Astrocyte (in vitro differentiated cells and primary cell): ENCODE results near the gene AUTS2. TPM values are rescaled to one million over a fixed set of nuclear protein-coding genes. Genes with fewer than 3 reads are reported as not detected.

Experiments
- DNase-seq: peaks from one replicate; pipeline ENCODE4 v3.0.0-alpha.2; 2010; ENCODE audit warnings: low read depth
- FAIRE-seq: peaks from 2 replicates; lab custom pipeline; 2011; peaks lifted over from hg19 to GRCh38; lab: Jason Lieb, UNC
- H2AFZ ChIP-seq: 2 replicates; pipeline ENCODE4 v1.6.0; 2012; ENCODE audit warnings: low read depth, low read length, inconsistent platforms
- H3K27ac ChIP-seq: 2 replicates; pipeline ENCODE4 v1.5.1; 2011; ENCODE audit warnings: low read depth, low read length, inconsistent platforms
- H3K27me3 ChIP-seq: 2 replicates; pipeline ENCODE4 v1.6.0; 2011; ENCODE audit warnings: low read length, inconsistent platforms; ENCODE audit not compliant: insufficient read depth
- H3K36me3 ChIP-seq: 2 replicates; pipeline ENCODE4 v1.5.1; 2011; ENCODE audit warnings: low read length, inconsistent platforms; ENCODE audit not compliant: insufficient read depth
- H3K4me1 ChIP-seq: 2 replicates; pipeline ENCODE4 v1.5.1; 2011; ENCODE audit warnings: low read length, inconsistent platforms; ENCODE audit not compliant: insufficient read depth
- H3K4me2 ChIP-seq: 2 replicates; pipeline ENCODE4 v1.6.0; 2012; ENCODE audit warnings: low read length, inconsistent platforms
- H3K4me3 ChIP-seq: 2 replicates; pipeline ENCODE4 v1.5.1; 2011; ENCODE audit warnings: low read depth, mild to moderate bottlenecking, low read length, inconsistent platforms; ENCODE audit not compliant: insufficient read depth
- H3K79me2 ChIP-seq: 2 replicates; pipeline ENCODE4 v1.6.0; 2012; ENCODE audit warnings: mild to moderate bottlenecking, low read length, inconsistent platforms; ENCODE audit not compliant: insufficient read depth
- H3K9ac ChIP-seq: 2 replicates; pipeline ENCODE4 v1.6.0; 2012; ENCODE audit warnings: mild to moderate bottlenecking, low read length, inconsistent platforms
- H3K9me3 ChIP-seq: 2 replicates; pipeline ENCODE4 v1.5.1; 2012; ENCODE audit warnings: low read depth, mild to moderate bottlenecking, low read length, inconsistent platforms; ENCODE audit not compliant: insufficient read depth
- H4K20me1 ChIP-seq: 2 replicates; pipeline ENCODE4 v1.6.0; 2012; ENCODE audit warnings: low read length, inconsistent platforms; ENCODE audit not compliant: insufficient read depth
- H3K27ac Mint-ChIP-seq: one replicate; pipeline ENCODE4 v1.8.0; 2021; ENCODE audit warnings: mild to moderate bottlenecking, mixed read lengths; ENCODE audit not compliant: unreplicated experiment
- H3K27me3 Mint-ChIP-seq: one replicate; pipeline ENCODE4 v1.8.0; 2021; ENCODE audit warnings: low read depth, mixed read lengths; ENCODE audit not compliant: unreplicated experiment
- H3K36me3 Mint-ChIP-seq: one replicate; pipeline ENCODE4 v1.8.0; 2021; ENCODE audit warnings: low read depth, mixed read lengths; ENCODE audit not compliant: unreplicated experiment
- H3K4me1 Mint-ChIP-seq: one replicate; pipeline ENCODE4 v1.8.0; 2021; ENCODE audit warnings: low read depth, mixed read lengths; ENCODE audit not compliant: unreplicated experiment
- H3K4me3 Mint-ChIP-seq: one replicate; pipeline ENCODE4 v1.8.0; 2021; ENCODE audit warnings: mild to moderate bottlenecking, moderate library complexity, mixed read lengths; ENCODE audit not compliant: unreplicated experiment
- H3K9me3 Mint-ChIP-seq: one replicate; pipeline ENCODE4 v1.8.0; 2021; ENCODE audit warnings: mild to moderate bottlenecking, mixed read lengths; ENCODE audit not compliant: unreplicated experiment
- CTCF ChIP-seq: IDR thresholded peaks from 2 replicates; pipeline ENCODE4 v1.5.1; 2011; ENCODE audit warnings: low read depth, mild to moderate bottlenecking, inconsistent platforms, low read length, moderate library complexity; ENCODE audit not compliant: insufficient read depth
- EZH2 ChIP-seq: IDR thresholded peaks from 2 replicates; pipeline ENCODE4 v1.6.1; 2012; ENCODE audit warnings: mild to moderate bottlenecking, low read length, inconsistent platforms; ENCODE audit not compliant: insufficient read depth
- total RNA-seq: library from RNA; stranded (reverse); gene quantifications from 2 replicates; pipeline ENCODE4 v1.2.1, GENCODE V29; 2021

AUTS2 gene
- total RNA-seq, 1 donor from 2014 or later = 73.2 TPM

DNA sequence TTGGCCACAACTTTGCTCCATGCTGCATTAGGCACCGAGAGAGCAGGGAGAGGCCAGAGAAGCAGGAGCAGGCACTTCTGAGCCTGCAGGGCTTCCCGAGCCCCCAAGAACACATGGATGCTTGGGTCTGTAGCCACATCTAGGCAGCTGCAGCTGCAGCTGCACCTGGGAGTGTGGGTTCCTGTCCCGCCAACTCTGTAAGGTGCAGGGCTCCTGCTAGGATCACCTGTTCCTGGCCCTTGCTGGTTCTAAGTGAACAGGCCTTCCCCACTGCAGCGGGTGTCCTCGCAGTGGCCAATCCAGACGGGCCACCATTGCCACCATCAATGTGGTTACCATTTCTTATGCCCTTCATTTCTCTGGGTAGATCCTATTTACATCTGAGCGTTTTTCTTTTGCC is 330.3 kb downstream of the AUTS2 start:
- no peaks in the 10 kb centered on the region for H3K4me1 Mint-ChIP-seq
- Histone ChIP-seq H3K4me2 (no peak overlapping the region), H3K4me1 (no peaks in the 10 kb centered on the region), H2AFZ (no peak overlapping the region), H3K36me3 (no peaks in the 10 kb centered on the region), H3K79me2 (no peaks in the 10 kb centered on the region), H3K4me3 (no peak overlapping the region), H3K27me3 (no peaks in the 10 kb centered on the region), H3K9ac (no peak overlapping the region), H4K20me1 (peaks cover 22% of the 10 kb centered on the region), H3K27ac (no peak overlapping the region), H3K9me3 (no peaks in the 10 kb centered on the region)
- no peak overlapping the region for H3K4me3 Mint-ChIP-seq
- FAIRE-seq (no peak), DNase-seq (no peak)
- no peaks in the 10 kb centered on the region for H3K36me3 Mint-ChIP-seq
- no peak overlapping the region for H3K27ac Mint-ChIP-seq
- TF ChIP-seq EZH2 (no peak), CTCF (no peak)
- H3K27me3 Mint-ChIP-seq = no peaks in the 10 kb centered on the region
- H3K9me3 Mint-ChIP-seq = no peaks in the 10 kb centered on the region

DNA sequence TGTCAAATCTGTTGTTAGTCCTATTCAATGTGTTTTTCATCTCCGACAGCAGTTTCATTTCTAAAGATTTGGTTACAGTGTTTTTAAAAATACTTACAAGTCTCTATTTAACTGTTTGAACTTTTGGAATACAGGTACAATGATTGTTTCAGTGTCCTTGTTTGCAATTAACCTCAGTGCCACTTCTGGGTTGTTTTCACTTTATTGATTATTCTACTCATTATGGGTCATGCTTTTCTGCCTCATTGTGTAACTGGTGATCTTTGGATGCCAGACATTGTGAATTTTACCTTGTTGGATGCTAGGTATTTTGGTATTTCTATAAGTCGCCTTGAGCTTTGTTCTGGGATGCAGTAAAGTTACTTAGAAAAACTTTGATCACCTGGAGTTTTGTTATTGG is 331.3 kb downstream of the AUTS2 start:
- H3K27ac Mint-ChIP-seq = no peak overlapping the region
- FAIRE-seq (peak; percentile 5), DNase-seq (no peak)
- peaks cover under 1% of the 10 kb centered on the region for H3K4me1 Mint-ChIP-seq
- Histone ChIP-seq H3K4me3 (no peak overlapping the region), H2AFZ (no peak overlapping the region), H3K4me1 (no peaks in the 10 kb centered on the region), H3K9me3 (no peaks in the 10 kb centered on the region), H3K4me2 (no peak overlapping the region), H4K20me1 (peaks cover 26% of the 10 kb centered on the region), H3K36me3 (no peaks in the 10 kb centered on the region), H3K27ac (no peak overlapping the region), H3K27me3 (no peaks in the 10 kb centered on the region), H3K9ac (no peak overlapping the region), H3K79me2 (no peaks in the 10 kb centered on the region)
- no peak overlapping the region for H3K4me3 Mint-ChIP-seq
- H3K36me3 Mint-ChIP-seq = no peaks in the 10 kb centered on the region
- no peaks in the 10 kb centered on the region for H3K9me3 Mint-ChIP-seq
- TF ChIP-seq CTCF = no peak
- TF ChIP-seq EZH2 = no peak
- H3K27me3 Mint-ChIP-seq = no peaks in the 10 kb centered on the region

DNA sequence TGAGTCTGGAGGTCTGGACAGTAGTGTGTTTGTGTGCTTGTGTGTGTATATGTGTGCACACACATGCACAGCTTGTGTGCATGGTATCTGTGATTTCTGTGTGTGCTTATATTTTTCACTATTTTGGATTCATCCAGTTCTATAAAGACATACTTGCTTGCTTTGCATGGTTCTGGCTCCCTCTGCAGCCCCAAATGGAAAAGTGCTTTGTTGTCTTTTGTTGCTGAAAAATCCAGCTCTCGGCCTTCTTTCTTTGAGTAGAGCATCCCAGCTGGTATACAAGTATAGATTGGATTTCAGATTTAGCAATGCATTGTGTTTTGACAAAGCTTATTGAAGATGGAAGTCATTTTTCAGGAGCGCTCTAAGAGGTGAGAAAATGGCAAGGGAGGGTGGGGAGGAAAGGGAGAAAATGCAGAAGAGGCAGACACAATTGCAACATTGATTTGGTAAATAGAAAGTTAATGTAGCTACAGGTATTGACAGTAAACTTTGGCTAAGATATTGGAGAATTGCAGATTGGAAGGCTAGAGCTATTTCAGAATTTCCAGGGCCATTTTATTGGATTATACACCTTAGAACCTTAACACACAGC is 333.9 kb downstream of the AUTS2 start:
- peaks cover 31% of the 10 kb centered on the region for H4K20me1 ChIP-seq
- H3K4me2 ChIP-seq = no peak overlapping the region
- H3K79me2 ChIP-seq = no peaks in the 10 kb centered on the region
- Mint-ChIP-seq H3K27ac (no peak overlapping the region), H3K36me3 (no peaks in the 10 kb centered on the region), H3K4me1 (peaks cover 2% of the 10 kb centered on the region), H3K4me3 (no peak overlapping the region), H3K27me3 (no peaks in the 10 kb centered on the region), H3K9me3 (no peaks in the 10 kb centered on the region)
- no peaks in the 10 kb centered on the region for H3K9me3 ChIP-seq
- no peak overlapping the region for H3K4me3 ChIP-seq
- no peak for FAIRE-seq
- TF ChIP-seq EZH2 = no peak
- peak; percentile 88 for TF ChIP-seq CTCF
- no peaks in the 10 kb centered on the region for H3K27me3 ChIP-seq
- H3K9ac ChIP-seq = no peak overlapping the region
- no peak overlapping the region for H2AFZ ChIP-seq
- H3K27ac ChIP-seq = no peak overlapping the region
- DNase-seq = peak; percentile 26
- no peaks in the 10 kb centered on the region for H3K4me1 ChIP-seq
- H3K36me3 ChIP-seq = no peaks in the 10 kb centered on the region
